Glomerular visceral epithelial cell (primary cell): ENCODE results near the gene C1QTNF1.
A peak's percentile ranks its signal among the peaks of the same experiment; 100 is the strongest.
"Not testable (repeated sequence)": the region's sequence is repeated elsewhere in the genome, so short reads cannot be mapped to it uniquely, and the experiment has no call there.

Experiments used
- DNase-seq: peaks from one replicate; pipeline ENCODE4 v3.0.0-alpha.2; 2016; ENCODE audit errors: extremely low spot score

C1QTNF1 gene

GRCh38 chr17:79022507-79022991 is 1.4 kb upstream of the C1QTNF1 start:
- DNase-seq, result no peak

GRCh38 chr17:79023180-79023705 is 726 bp upstream of the C1QTNF1 start:
- no peak for DNase-seq

GRCh38 chr17:79024901-79025737 is 1.1 kb downstream of the C1QTNF1 start:
- no peak for DNase-seq

- DNase-seq, result peak; percentile 82
Observed at GRCh38 chr17:79026376-79027273, 2.7 kb downstream of the C1QTNF1 start.

GRCh38 chr17:79027274-79027924 is 3.4 kb downstream of the C1QTNF1 start:
- no peak for DNase-seq

GRCh38 chr17:79027925-79028491 is 4.0 kb downstream of the C1QTNF1 start:
- peak; percentile 93 for DNase-seq

GRCh38 chr17:79028496-79029326 is 4.7 kb downstream of the C1QTNF1 start:
- DNase-seq, result no peak

GRCh38 chr17:79029327-79030009 is 5.5 kb downstream of the C1QTNF1 start:
- no peak for DNase-seq

- DNase-seq, result not testable (repeated sequence)
Observed at GRCh38 chr17:79030636-79031035, 6.7 kb downstream of the C1QTNF1 start.

- no peak for DNase-seq
Observed at GRCh38 chr17:79031996-79032875, 8.3 kb downstream of the C1QTNF1 start.

- no peak for DNase-seq
Observed at GRCh38 chr17:79033046-79033616, 9.2 kb downstream of the C1QTNF1 start.

- DNase-seq, result no peak
Observed at GRCh38 chr17:79033741-79034501, 10.0 kb downstream of the C1QTNF1 start.

- DNase-seq, result no peak
Observed at GRCh38 chr17:79034931-79035485, 11.0 kb downstream of the C1QTNF1 start.

- DNase-seq, result no peak
Observed at GRCh38 chr17:79035686-79036085, 11.7 kb downstream of the C1QTNF1 start.

- no peak for DNase-seq
Observed at GRCh38 chr17:79036181-79036580, 12.2 kb downstream of the C1QTNF1 start.

GRCh38 chr17:79036596-79036995 is 12.6 kb downstream of the C1QTNF1 start:
- peak; percentile 78 for DNase-seq

- peak; percentile 87 for DNase-seq
Observed at GRCh38 chr17:79038545-79039135, 14.7 kb downstream of the C1QTNF1 start.
